HUES6 (cell line): ENCODE data around the gene TOP1.
"Not testable (repeated sequence)": the region's sequence is repeated elsewhere in the genome, so short reads cannot be mapped to it uniquely, and the experiment has no call there.

Experiments
- H3K27ac ChIP-seq: 2 replicates; pipeline ENCODE4 v1.7.0; 2013; ENCODE audit warnings: low read depth, mild to moderate bottlenecking, low read length, inconsistent platforms
- H3K27me3 ChIP-seq: 2 replicates; pipeline ENCODE4 v1.6.1; 2013; ENCODE audit warnings: low read length; ENCODE audit not compliant: control insufficient read depth, insufficient read depth
- H3K36me3 ChIP-seq: 2 replicates; pipeline ENCODE4 v1.6.1; 2013; ENCODE audit warnings: low read length; ENCODE audit not compliant: control insufficient read depth, insufficient read depth
- H3K4me1 ChIP-seq: 2 replicates; pipeline ENCODE4 v1.6.1; 2013; ENCODE audit warnings: low read length; ENCODE audit not compliant: control insufficient read depth, insufficient read depth
- H3K4me3 ChIP-seq: 2 replicates; pipeline ENCODE4 v1.5.1; 2013; ENCODE audit warnings: low read depth, low read length
- H3K9ac ChIP-seq: one replicate; pipeline ENCODE4 v1.6.1; 2013; ENCODE audit warnings: mild to moderate bottlenecking, low read length
- H3K9me3 ChIP-seq: 2 replicates; pipeline ENCODE4 v1.6.1; 2013; ENCODE audit warnings: low read depth, low read length; ENCODE audit not compliant: control insufficient read depth, insufficient read depth

TOP1 gene

DNA sequence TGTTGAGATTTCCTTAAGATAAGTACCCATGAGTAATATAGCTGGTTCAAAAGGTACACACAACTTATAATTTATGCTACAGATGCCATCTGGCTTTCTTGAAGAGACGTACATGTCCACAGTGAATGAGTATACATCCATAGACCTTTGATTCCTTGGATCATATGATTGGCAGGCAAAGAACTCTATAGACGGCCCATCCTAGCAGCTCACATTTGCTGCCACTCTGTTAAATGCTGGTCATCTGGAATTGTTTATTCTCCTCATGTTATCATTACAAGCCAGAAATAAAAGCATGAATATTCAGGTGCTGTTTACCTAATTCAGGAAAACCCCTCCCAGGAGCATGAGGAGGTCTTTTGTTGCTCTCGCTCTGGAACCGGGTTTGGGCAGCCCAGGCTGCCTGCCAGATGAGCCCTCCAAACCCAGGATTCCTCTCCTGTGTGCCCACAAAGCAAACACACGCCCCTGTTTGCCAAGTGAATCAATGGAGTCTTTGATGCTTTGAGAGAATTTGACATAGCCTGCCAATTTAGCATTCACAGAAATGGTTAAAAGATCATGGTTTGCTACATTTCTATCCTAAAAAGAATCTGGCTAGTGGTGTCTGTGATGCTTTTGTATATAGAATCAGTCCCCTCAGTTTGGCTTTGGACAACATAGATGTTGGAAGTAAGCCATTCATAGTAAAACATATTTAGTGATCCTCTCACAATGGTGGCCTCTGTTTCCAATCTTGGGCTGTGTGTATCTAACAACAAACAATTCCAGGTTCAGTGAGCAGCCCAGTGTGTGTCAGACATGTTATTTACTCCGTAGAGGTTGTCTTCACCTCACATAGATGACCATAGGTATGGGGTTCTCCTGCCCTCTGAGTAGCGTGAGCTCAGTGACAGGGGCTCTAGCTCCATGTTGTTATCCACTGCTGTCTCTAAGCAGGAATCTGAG, 91.3 kb downstream of the TOP1 start:
- H3K4me3 ChIP-seq: no peak overlapping the region
- H3K4me1 ChIP-seq: no peaks in the 10 kb centered on the region
- no peak overlapping the region for H3K27ac ChIP-seq
- H3K9me3 ChIP-seq: no peaks in the 10 kb centered on the region
- H3K27me3 ChIP-seq: no peaks in the 10 kb centered on the region
- H3K9ac ChIP-seq: no peak overlapping the region
- peaks cover 92% of the 10 kb centered on the region for H3K36me3 ChIP-seq

GRCh38 chr20:41121399-41121798, 92.8 kb downstream of the TOP1 start:
- H3K9ac ChIP-seq: no peak overlapping the region
- no peaks in the 10 kb centered on the region for H3K9me3 ChIP-seq
- H3K36me3 ChIP-seq: peaks cover 92% of the 10 kb centered on the region
- H3K27me3 ChIP-seq: no peaks in the 10 kb centered on the region
- H3K4me1 ChIP-seq: no peaks in the 10 kb centered on the region
- no peak overlapping the region for H3K27ac ChIP-seq
- no peak overlapping the region for H3K4me3 ChIP-seq

- H3K9me3 ChIP-seq: no peaks in the 10 kb centered on the region
- H3K4me3 ChIP-seq: no peak overlapping the region
- no peaks in the 10 kb centered on the region for H3K27me3 ChIP-seq
- no peaks in the 10 kb centered on the region for H3K4me1 ChIP-seq
- H3K27ac ChIP-seq: no peak overlapping the region
- H3K36me3 ChIP-seq: peaks cover 82% of the 10 kb centered on the region
- no peak overlapping the region for H3K9ac ChIP-seq
Observed at GRCh38 chr20:41123631-41124030, 95.0 kb downstream of the TOP1 start.

DNA sequence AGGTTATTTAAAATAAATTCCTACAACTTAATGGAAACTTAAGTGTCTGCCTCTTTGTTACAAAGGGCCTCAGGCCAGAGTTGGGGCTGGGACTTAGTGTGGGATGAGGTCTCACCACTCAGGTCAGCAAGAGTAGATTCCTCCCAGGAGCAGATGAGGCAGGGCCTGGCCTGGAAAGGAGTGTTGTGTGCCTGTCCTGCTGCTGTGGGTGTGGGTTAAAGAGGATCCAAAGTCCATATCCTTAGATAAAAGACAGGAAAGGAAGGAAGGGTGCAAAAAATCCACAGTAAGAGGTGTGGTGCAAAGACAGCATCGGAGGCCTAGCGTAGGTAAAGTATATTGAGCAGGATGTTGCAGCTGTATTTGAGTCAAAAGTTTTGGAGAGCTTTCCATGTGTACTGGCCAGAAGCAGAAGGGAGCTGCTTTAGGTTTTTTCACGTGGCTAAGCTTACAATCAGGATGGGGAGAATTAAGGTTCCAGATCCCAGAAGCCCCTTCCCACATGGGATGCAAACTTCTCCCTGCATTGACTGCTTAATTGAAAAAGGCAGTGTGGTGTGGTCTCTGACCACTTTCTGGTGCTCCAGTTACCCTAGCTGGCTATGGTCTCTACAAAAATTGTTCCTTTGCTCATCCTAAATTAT, 96.0 kb downstream of the TOP1 start:
- Histone ChIP-seq H3K36me3 (peaks cover 73% of the 10 kb centered on the region), H3K4me1 (no peaks in the 10 kb centered on the region), H3K4me3 (no peak overlapping the region), H3K27me3 (no peaks in the 10 kb centered on the region), H3K9ac (no peak overlapping the region), H3K27ac (no peak overlapping the region), H3K9me3 (no peaks in the 10 kb centered on the region)

DNA sequence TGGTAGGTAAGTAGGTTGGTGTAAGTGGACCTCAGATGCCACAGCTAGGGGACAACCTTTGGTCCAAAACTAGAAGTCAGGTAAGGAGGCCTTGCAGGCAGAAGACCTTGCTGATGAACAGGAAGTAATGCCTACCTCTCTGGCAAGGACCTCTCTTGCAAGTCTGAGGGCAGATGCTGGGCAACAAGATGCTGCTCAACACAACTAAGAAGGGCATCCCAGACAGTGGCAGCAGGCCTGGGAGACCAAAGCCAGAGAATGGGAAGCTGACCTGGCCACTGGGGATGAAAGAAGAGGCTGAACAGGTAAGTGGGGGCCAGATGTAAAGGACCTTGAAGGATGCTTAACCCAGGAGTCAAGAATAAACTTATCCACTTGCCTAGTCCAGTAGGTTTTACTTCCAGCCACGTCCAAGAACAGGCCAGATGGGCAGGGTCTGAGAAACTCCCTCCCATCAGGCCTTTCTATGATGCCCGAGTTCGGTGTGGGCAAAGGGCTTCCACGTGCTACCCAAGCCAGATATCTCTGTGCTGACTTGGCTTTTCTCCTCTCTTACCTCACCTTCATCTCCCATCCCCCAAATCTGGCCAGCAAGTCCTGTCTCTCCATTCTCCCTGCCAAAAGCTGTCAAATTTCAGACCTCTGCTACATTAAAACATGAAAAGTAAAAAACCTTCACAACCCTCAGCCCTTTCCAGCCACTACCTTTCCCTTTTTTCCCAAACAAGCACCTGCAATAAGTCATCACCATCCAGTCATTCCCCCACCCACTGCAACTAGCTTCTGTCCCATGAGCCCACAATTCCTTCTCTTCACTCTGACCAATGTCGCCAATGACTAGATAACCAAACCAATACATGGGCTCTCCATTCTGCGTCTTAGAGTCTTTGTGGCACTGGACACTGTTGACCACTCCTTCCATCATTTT, 97.2 kb downstream of the TOP1 start:
- Histone ChIP-seq H3K36me3 (peaks cover 65% of the 10 kb centered on the region), H3K9me3 (no peaks in the 10 kb centered on the region), H3K9ac (no peak overlapping the region), H3K4me1 (no peaks in the 10 kb centered on the region), H3K4me3 (no peak overlapping the region), H3K27ac (no peak overlapping the region), H3K27me3 (no peaks in the 10 kb centered on the region)

- Histone ChIP-seq H3K36me3 (peaks cover 56% of the 10 kb centered on the region), H3K4me3 (no peak overlapping the region), H3K9me3 (no peaks in the 10 kb centered on the region), H3K27me3 (no peaks in the 10 kb centered on the region), H3K4me1 (no peaks in the 10 kb centered on the region), H3K27ac (no peak overlapping the region), H3K9ac (no peak overlapping the region)
Observed at GRCh38 chr20:41126719-41127118, 98.1 kb downstream of the TOP1 start.

DNA sequence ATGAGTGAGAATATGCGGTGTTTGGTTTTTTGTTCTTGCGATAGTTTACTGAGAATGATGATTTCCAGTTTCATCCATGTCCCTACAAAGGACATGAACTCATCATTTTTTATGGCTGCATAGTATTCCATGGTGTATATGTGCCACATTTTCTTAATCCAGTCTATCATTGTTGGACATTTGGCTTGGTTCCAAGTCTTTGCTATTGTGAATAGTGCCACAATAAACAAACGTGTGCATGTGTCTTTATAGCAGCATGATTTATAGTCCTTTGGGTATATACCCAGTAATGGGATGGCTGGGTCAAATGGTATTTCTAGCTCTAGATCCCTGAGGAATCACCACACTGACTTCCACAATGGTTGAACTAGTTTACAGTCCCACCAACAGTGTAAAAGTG, 99.7 kb downstream of the TOP1 start:
- H3K9me3 ChIP-seq, H3K27me3 ChIP-seq, H3K9ac ChIP-seq, H3K27ac ChIP-seq, H3K4me3 ChIP-seq, H3K4me1 ChIP-seq: not testable (repeated sequence)
- peaks cover 40% of the 10 kb centered on the region for H3K36me3 ChIP-seq

GRCh38 chr20:41131594-41132387, 103.2 kb downstream of the TOP1 start:
- Histone ChIP-seq H3K9me3 (no peaks in the 10 kb centered on the region), H3K27ac (no peak overlapping the region)

GRCh38 chr20:41132388-41132775, 103.8 kb downstream of the TOP1 start:
- H3K9me3 ChIP-seq, H3K9ac ChIP-seq, H3K27ac ChIP-seq, H3K36me3 ChIP-seq, H3K27me3 ChIP-seq, H3K4me3 ChIP-seq: not testable (repeated sequence)
- peaks cover 14% of the 10 kb centered on the region for H3K4me1 ChIP-seq

More at GRCh38 chr20:41131594-41132387, 103.2 kb downstream of the TOP1 start:
- no peak overlapping the region for H3K9ac ChIP-seq
- H3K36me3 ChIP-seq: peaks cover 10% of the 10 kb centered on the region; the same call in 1 of the 2 replicates
- peaks cover 14% of the 10 kb centered on the region for H3K4me1 ChIP-seq
- H3K27me3 ChIP-seq: peaks cover 3% of the 10 kb centered on the region; the same call in 1 of the 2 replicates
- H3K4me3 ChIP-seq: no peak overlapping the region

GRCh38 chr20:41133709-41134361, 105.2 kb downstream of the TOP1 start:
- Histone ChIP-seq H3K9me3 (no peaks in the 10 kb centered on the region), H3K36me3 (peaks cover 5% of the 10 kb centered on the region; the same call in 1 of the 2 replicates), H3K4me3 (no peak overlapping the region), H3K27me3 (peaks cover 3% of the 10 kb centered on the region; the same call in 1 of the 2 replicates), H3K27ac (no peak overlapping the region), H3K9ac (no peak overlapping the region), H3K4me1 (peaks cover 18% of the 10 kb centered on the region)
